ENCODE measurements around the gene CBX7. TPM values are rescaled to one million over a fixed set of nuclear protein-coding genes. Genes with fewer than 3 reads are reported as not detected.

CBX7 gene
- total and polyA plus RNA-seq, 2 donors from 2014 or later: 39.3 to 65.2 TPM

GRCh38 chr22:39088685-39089032 lies 63.8 kb downstream of the CBX7 start:
- FAIRE-seq (no peak), DNase-seq (no peak)
- H3K4me1 ChIP-seq (ENCODE audit: control insufficient read depth in 2 of 3, insufficient read depth in 2 of 3, low read depth in 1 of 3, low read length in 3 of 3): no peaks in the 10 kb centered on the region
- no peak overlapping the region for H3K4me3 ChIP-seq (ENCODE audit: low read length in 3 of 3)
- TF ChIP-seq CTCF (IDR thresholded peaks at IDR 0.05; ENCODE audit: borderline replicate concordance, extremely low read depth, insufficient read depth): no peak
- H3K27ac ChIP-seq (ENCODE audit: low read depth in 2 of 2, low read length in 2 of 2): no peak overlapping the region
- H3K9ac ChIP-seq (ENCODE audit: low read length in 3 of 3): no peak overlapping the region
- no peaks in the 10 kb centered on the region for H3K36me3 ChIP-seq (ENCODE audit: control insufficient read depth in 2 of 3, insufficient read depth in 3 of 3, low read length in 3 of 3)
- no peaks in the 10 kb centered on the region for H3K27me3 ChIP-seq (ENCODE audit: control insufficient read depth, insufficient read depth, low read length)
- intact Hi-C loops (cut with DNase I): no loop called here
- no peaks in the 10 kb centered on the region for H3K9me3 ChIP-seq (ENCODE audit: control insufficient read depth in 2 of 3, insufficient read depth in 1 of 3, low read length in 3 of 3)

- H3K9me3 ChIP-seq (ENCODE audit: control insufficient read depth in 2 of 3, insufficient read depth in 1 of 3, low read length in 3 of 3): no peaks in the 10 kb centered on the region
- H3K36me3 ChIP-seq (ENCODE audit: control insufficient read depth in 2 of 3, insufficient read depth in 3 of 3, low read length in 3 of 3): no peaks in the 10 kb centered on the region
- peak in 1 of 5 donors; percentile 45 for DNase-seq
- H3K4me3 ChIP-seq (ENCODE audit: low read length in 3 of 3): no peak overlapping the region
- TF ChIP-seq CTCF (IDR thresholded peaks at IDR 0.05; ENCODE audit: borderline replicate concordance, extremely low read depth, insufficient read depth): no peak
- no peak overlapping the region for H3K9ac ChIP-seq (ENCODE audit: low read length in 3 of 3)
- no peak overlapping the region for H3K27ac ChIP-seq (ENCODE audit: low read depth in 2 of 2, low read length in 2 of 2)
- no peaks in the 10 kb centered on the region for H3K4me1 ChIP-seq (ENCODE audit: control insufficient read depth in 2 of 3, insufficient read depth in 2 of 3, low read depth in 1 of 3, low read length in 3 of 3)
- intact Hi-C loops (cut with DNase I): no loop called here
- no peak for FAIRE-seq
- H3K27me3 ChIP-seq (ENCODE audit: control insufficient read depth, insufficient read depth, low read length): no peaks in the 10 kb centered on the region
Observed at GRCh38 chr22:39087881-39088684, 64.4 kb downstream of the CBX7 start.

GRCh38 chr22:39087098-39087497 lies 65.4 kb downstream of the CBX7 start:
- Histone ChIP-seq H3K36me3 (ENCODE audit: control insufficient read depth in 2 of 3, insufficient read depth in 3 of 3, low read length in 3 of 3) (no peaks in the 10 kb centered on the region), H3K4me1 (ENCODE audit: control insufficient read depth in 2 of 3, insufficient read depth in 2 of 3, low read depth in 1 of 3, low read length in 3 of 3) (no peaks in the 10 kb centered on the region), H3K4me3 (ENCODE audit: low read length in 3 of 3) (no peak overlapping the region), H3K9ac (ENCODE audit: low read length in 3 of 3) (no peak overlapping the region), H3K9me3 (ENCODE audit: control insufficient read depth in 2 of 3, insufficient read depth in 1 of 3, low read length in 3 of 3) (no peaks in the 10 kb centered on the region), H3K27me3 (ENCODE audit: control insufficient read depth, insufficient read depth, low read length) (no peaks in the 10 kb centered on the region), H3K27ac (ENCODE audit: low read depth in 2 of 2, low read length in 2 of 2) (no peak overlapping the region)
- intact Hi-C loops (cut with DNase I): no loop called here
- TF ChIP-seq CTCF (IDR thresholded peaks at IDR 0.05; ENCODE audit: borderline replicate concordance, extremely low read depth, insufficient read depth): no peak
- no peak for FAIRE-seq
- no peak for DNase-seq
